Fibroblast of skin of left quadriceps (primary cell): ENCODE data around the gene ATP6V1E1.

ENCODE experiments used
- DNase-seq, 2 experiments: peaks; one replicate each; pipeline ENCODE4 v3.0.0-alpha.2; 2013; ENCODE audit warnings: low read depth in 2 of 2

ATP6V1E1 gene

GRCh38 chr22:17633998-17634323 lies 5.4 kb upstream of the ATP6V1E1 start:
- DNase-seq, result no peak

- DNase-seq, result peak; percentile 49 to 55
Measured at GRCh38 chr22:17633217-17633997, 4.9 kb upstream of the ATP6V1E1 start.

GRCh38 chr22:17631076-17631565 lies 2.6 kb upstream of the ATP6V1E1 start:
- DNase-seq, result no peak

GRCh38 chr22:17629641-17630040 lies 1.1 kb upstream of the ATP6V1E1 start:
- no peak for DNase-seq

- no peak for DNase-seq
Measured at GRCh38 chr22:17629173-17629489, 582 bp upstream of the ATP6V1E1 start.

- DNase-seq, result no peak
Measured at GRCh38 chr22:17627961-17628405, 566 bp downstream of the ATP6V1E1 start.

GRCh38 chr22:17613280-17613679 lies 15.3 kb downstream of the ATP6V1E1 start:
- no peak for DNase-seq

- DNase-seq, result peak; percentile 2 to 7
Measured at GRCh38 chr22:17612057-17612456, 16.5 kb downstream of the ATP6V1E1 start.

GRCh38 chr22:17607891-17608521 lies 20.5 kb downstream of the ATP6V1E1 start:
- no peak for DNase-seq

GRCh38 chr22:17606496-17606895 lies 22.1 kb downstream of the ATP6V1E1 start:
- DNase-seq, result peak; percentile 33 to 36

- no peak for DNase-seq
Measured at GRCh38 chr22:17603668-17604067, 24.9 kb downstream of the ATP6V1E1 start.

- no peak for DNase-seq
Measured at GRCh38 chr22:17601031-17601430, 27.5 kb downstream of the ATP6V1E1 start.

- no peak for DNase-seq
Measured at GRCh38 chr22:17598318-17598717, 30.2 kb downstream of the ATP6V1E1 start.

GRCh38 chr22:17597217-17597616 lies 31.3 kb downstream of the ATP6V1E1 start:
- DNase-seq, result peak in 1 of 2 experiments; percentile 3

GRCh38 chr22:17596226-17596625 lies 32.3 kb downstream of the ATP6V1E1 start:
- no peak for DNase-seq

GRCh38 chr22:17592201-17592600 lies 36.3 kb downstream of the ATP6V1E1 start:
- no peak for DNase-seq

GRCh38 chr22:17590586-17590985 lies 38.0 kb downstream of the ATP6V1E1 start:
- DNase-seq, result no peak

- DNase-seq, result no peak
Measured at GRCh38 chr22:17589810-17590375, 38.7 kb downstream of the ATP6V1E1 start.

GRCh38 chr22:17588606-17589005 lies 39.9 kb downstream of the ATP6V1E1 start:
- no peak for DNase-seq

GRCh38 chr22:17587629-17588028 lies 40.9 kb downstream of the ATP6V1E1 start:
- DNase-seq, result no peak

- DNase-seq, result no peak
Measured at GRCh38 chr22:17586831-17587440, 41.6 kb downstream of the ATP6V1E1 start.

- no peak for DNase-seq
Measured at GRCh38 chr22:17583151-17583550, 45.4 kb downstream of the ATP6V1E1 start.

- no peak for DNase-seq
Measured at GRCh38 chr22:17581631-17582030, 46.9 kb downstream of the ATP6V1E1 start.
